ENCODE measurements around the gene ADRA2C. TPM values are rescaled to one million over a fixed set of nuclear protein-coding genes. Genes with fewer than 3 reads are reported as not detected.

Gene ADRA2C
- polyA plus RNA-seq (2013, experiment 1 of 2), result 6.3 TPM
- polyA plus RNA-seq (2013, experiment 2 of 2), result 7.2 TPM

DNA sequence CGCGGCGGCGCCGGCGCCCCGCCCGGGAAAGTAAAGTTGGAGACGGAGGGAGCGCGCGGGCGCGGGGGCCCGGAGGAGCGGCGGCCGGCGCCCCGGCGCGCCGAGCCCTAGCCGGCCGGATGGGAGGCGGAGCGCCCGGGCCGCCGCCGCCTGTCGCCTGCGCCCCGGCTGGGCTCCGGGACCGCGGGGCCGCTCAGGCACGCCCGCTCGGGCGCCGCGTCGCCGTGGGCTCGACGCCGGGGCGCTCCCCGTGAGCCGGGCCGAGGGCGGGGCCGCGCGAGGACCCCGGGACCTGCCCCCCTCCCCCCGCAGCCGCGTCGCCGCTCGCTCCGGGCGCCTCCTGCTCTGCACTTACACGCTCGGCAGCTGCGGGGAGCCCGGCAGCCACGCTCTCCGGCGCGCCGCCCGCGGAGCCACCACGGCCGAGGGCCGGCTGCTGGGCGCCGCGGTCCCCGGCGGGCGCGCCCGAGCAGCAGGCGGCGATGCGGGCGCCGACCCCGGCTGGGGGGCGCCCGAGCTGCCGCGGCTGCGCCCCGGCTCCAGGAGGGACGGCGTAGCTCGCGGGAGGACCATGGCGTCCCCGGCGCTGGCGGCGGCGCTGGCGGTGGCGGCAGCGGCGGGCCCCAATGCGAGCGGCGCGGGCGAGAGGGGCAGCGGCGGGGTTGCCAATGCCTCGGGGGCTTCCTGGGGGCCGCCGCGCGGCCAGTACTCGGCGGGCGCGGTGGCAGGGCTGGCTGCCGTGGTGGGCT lies at the start of gene ADRA2C:
ADRA2C (plus strand) TSS at position 350 of the 749 bp plus-strand sequence; CDS start at position 572, 222 bp downstream.
- peak within 1 kb of the TSS; percentile 58; the same call in 1 of the 2 replicates for H3K9ac ChIP-seq (ENCODE audit: low read depth, low read length)
- no peaks in the 10 kb centered on the region for H3K4me1 ChIP-seq (ENCODE audit: insufficient read depth, low read length)
- under 1% methylated on average over 131 of the region's 131 CpGs for WGBS
- H3K27me3 ChIP-seq (ENCODE audit: insufficient read depth, low read length), result peaks cover 41% of the 10 kb centered on the region
- H3K4me3 ChIP-seq (ENCODE audit: low read length), result peak within 1 kb of the TSS; percentile 62
- no peak within 1 kb of the TSS for H3K27ac ChIP-seq (ENCODE audit: low read depth, low read length)
- H3K9me3 ChIP-seq (ENCODE audit: insufficient read depth, low read depth, low read length), result no peaks in the 10 kb centered on the region
- H3K36me3 ChIP-seq (ENCODE audit: insufficient read depth, low read length), result no peaks in the 10 kb centered on the region

DNA sequence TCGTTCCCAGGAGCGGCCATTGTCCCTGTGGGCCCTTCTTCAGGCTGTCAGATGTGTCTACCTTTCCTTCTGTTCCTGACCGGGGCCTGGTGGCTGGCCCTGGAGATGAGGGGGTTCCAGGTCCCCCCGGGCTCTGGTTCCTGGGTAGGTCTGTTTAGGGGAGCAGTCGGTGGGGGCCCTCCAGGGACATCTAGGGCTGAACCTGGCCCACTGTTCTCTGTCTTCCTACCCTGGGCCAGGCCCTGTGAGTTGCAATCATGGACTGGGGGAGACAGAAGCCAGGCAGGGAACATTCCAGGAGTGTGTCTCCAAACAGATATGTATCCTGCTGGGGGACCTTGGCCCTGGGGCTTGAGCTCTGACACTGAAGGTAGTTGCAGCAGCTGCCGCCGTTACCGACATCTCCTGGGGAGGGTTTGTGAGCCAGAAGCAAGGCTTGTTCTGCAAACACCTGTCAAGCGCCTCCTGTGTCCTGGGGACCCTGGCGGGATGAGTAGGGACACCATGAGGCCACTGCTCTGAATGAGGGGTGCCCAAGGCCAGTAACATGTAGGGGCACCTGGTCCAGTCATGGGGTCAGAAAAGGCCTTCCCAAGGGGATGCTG lies 49.5 kb upstream of the ADRA2C start:
- Histone ChIP-seq H3K36me3 (ENCODE audit: insufficient read depth, low read length) (no peaks in the 10 kb centered on the region), H3K9ac (ENCODE audit: low read depth, low read length) (no peak overlapping the region), H3K27ac (ENCODE audit: low read depth, low read length) (no peak overlapping the region), H3K27me3 (ENCODE audit: insufficient read depth, low read length) (peaks cover 8% of the 10 kb centered on the region; the same call in 1 of the 2 replicates), H3K4me1 (ENCODE audit: insufficient read depth, low read length) (0 out of 2 replicates have a peak, but pooled peaks cover 5% of the 10 kb centered on the region), H3K4me3 (ENCODE audit: low read length) (no peak overlapping the region), H3K9me3 (ENCODE audit: insufficient read depth, low read depth, low read length) (peaks cover 11% of the 10 kb centered on the region)
- 92% methylated on average over 10 of the region's 10 CpGs for WGBS

DNA sequence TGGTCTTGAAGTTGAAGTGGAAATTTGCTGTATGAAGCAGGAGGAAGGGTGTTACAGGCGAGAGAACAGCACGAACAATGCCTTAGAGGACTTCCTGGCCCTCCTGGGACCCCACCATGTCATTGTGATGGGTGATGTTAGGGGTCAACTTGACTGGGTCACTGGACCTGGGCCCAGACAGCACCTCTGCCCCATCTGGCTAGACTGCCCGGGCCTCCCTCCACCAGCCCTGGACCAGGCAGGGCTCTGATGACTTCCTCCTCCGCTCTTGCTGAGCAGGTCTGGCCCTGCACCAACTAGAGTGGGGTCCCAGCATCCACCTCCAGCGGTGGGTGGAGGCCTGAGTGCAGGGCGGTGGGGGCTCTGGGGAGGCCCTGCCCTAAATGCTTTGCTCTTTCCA lies 48.9 kb upstream of the ADRA2C start:
- Histone ChIP-seq H3K36me3 (ENCODE audit: insufficient read depth, low read length) (no peaks in the 10 kb centered on the region), H3K4me1 (ENCODE audit: insufficient read depth, low read length) (0 out of 2 replicates have a peak, but pooled peaks cover 5% of the 10 kb centered on the region), H3K27me3 (ENCODE audit: insufficient read depth, low read length) (peaks cover 8% of the 10 kb centered on the region; the same call in 1 of the 2 replicates), H3K9me3 (ENCODE audit: insufficient read depth, low read depth, low read length) (peaks cover 11% of the 10 kb centered on the region), H3K9ac (ENCODE audit: low read depth, low read length) (no peak overlapping the region), H3K27ac (ENCODE audit: low read depth, low read length) (no peak overlapping the region), H3K4me3 (ENCODE audit: low read length) (no peak overlapping the region)
- WGBS, result 94% methylated on average over 6 of the region's 6 CpGs

GRCh38 chr4:3718462-3718861 lies 47.7 kb upstream of the ADRA2C start:
- Histone ChIP-seq H3K9me3 (ENCODE audit: insufficient read depth, low read depth, low read length) (peaks cover 11% of the 10 kb centered on the region), H3K27ac (ENCODE audit: low read depth, low read length) (no peak overlapping the region), H3K4me3 (ENCODE audit: low read length) (no peak overlapping the region), H3K27me3 (ENCODE audit: insufficient read depth, low read length) (peaks cover 8% of the 10 kb centered on the region; the same call in 1 of the 2 replicates), H3K4me1 (ENCODE audit: insufficient read depth, low read length) (0 out of 2 replicates have a peak, but pooled peaks cover 5% of the 10 kb centered on the region), H3K36me3 (ENCODE audit: insufficient read depth, low read length) (no peaks in the 10 kb centered on the region), H3K9ac (ENCODE audit: low read depth, low read length) (no peak overlapping the region)
- WGBS, result 83% methylated on average over 2 of the region's 2 CpGs

GRCh38 chr4:3719191-3719590 lies 47.0 kb upstream of the ADRA2C start:
- H3K9ac ChIP-seq (ENCODE audit: low read depth, low read length), result no peak overlapping the region
- peaks cover 14% of the 10 kb centered on the region for H3K27me3 ChIP-seq (ENCODE audit: insufficient read depth, low read length)
- H3K4me3 ChIP-seq (ENCODE audit: low read length), result no peak overlapping the region
- H3K4me1 ChIP-seq (ENCODE audit: insufficient read depth, low read length), result peaks cover 6% of the 10 kb centered on the region
- 95% methylated on average over 7 of the region's 7 CpGs for WGBS
- peaks cover 11% of the 10 kb centered on the region for H3K9me3 ChIP-seq (ENCODE audit: insufficient read depth, low read depth, low read length)
- no peaks in the 10 kb centered on the region for H3K36me3 ChIP-seq (ENCODE audit: insufficient read depth, low read length)
- no peak overlapping the region for H3K27ac ChIP-seq (ENCODE audit: low read depth, low read length)

DNA sequence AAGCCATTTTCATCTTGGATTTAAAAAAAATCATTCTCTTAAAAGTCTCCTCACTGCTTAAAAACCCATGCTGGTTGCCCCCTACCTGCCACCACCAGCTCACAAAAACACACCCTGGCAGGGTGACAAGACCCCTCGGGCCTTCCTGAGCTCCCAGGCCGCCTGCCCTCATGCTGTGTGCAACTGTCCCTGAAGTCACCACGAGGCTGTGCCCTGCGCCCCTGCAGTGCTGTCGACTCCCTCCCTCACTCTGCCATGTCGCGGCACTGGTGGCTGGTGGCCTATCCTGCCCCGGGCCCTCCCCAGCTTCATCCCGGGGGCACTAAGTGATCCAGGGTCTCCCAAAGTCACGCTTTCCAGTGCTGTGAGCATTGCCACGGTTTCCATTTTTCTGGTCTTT lies 46.3 kb upstream of the ADRA2C start:
- 91% methylated on average over 11 of the region's 11 CpGs for WGBS
- peaks cover 12% of the 10 kb centered on the region for H3K4me1 ChIP-seq (ENCODE audit: insufficient read depth, low read length)
- no peaks in the 10 kb centered on the region for H3K36me3 ChIP-seq (ENCODE audit: insufficient read depth, low read length)
- H3K27me3 ChIP-seq (ENCODE audit: insufficient read depth, low read length), result peaks cover 20% of the 10 kb centered on the region
- no peak overlapping the region for H3K27ac ChIP-seq (ENCODE audit: low read depth, low read length)
- no peak overlapping the region for H3K9ac ChIP-seq (ENCODE audit: low read depth, low read length)
- no peak overlapping the region for H3K4me3 ChIP-seq (ENCODE audit: low read length)
- peaks cover 11% of the 10 kb centered on the region for H3K9me3 ChIP-seq (ENCODE audit: insufficient read depth, low read depth, low read length)

DNA sequence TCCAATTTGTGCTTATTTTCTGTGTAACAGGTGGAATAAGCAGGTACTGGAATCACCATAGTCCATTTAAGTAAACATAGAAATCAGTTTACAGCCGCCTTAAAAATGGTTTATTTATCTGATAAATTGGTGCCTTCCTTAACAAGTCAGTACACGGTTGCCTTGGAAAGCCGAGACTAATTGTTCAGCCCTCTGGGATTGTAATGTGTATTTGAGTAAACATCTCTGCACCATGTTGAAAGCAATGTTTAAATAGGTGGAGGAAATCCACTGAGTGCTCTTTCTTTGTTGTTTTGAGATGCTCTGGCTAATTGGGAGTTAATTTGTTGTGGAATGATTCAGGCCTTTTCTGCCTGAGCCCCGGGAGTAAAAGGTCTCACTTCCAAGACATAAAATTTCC lies 45.7 kb upstream of the ADRA2C start:
- peaks cover 15% of the 10 kb centered on the region for H3K4me1 ChIP-seq (ENCODE audit: insufficient read depth, low read length)
- H3K27me3 ChIP-seq (ENCODE audit: insufficient read depth, low read length), result peaks cover 27% of the 10 kb centered on the region
- H3K27ac ChIP-seq (ENCODE audit: low read depth, low read length), result no peak overlapping the region
- H3K36me3 ChIP-seq (ENCODE audit: insufficient read depth, low read length), result no peaks in the 10 kb centered on the region
- 75% methylated on average over 3 of the region's 4 CpGs for WGBS
- peaks cover 11% of the 10 kb centered on the region for H3K9me3 ChIP-seq (ENCODE audit: insufficient read depth, low read depth, low read length)
- H3K9ac ChIP-seq (ENCODE audit: low read depth, low read length), result no peak overlapping the region
- no peak overlapping the region for H3K4me3 ChIP-seq (ENCODE audit: low read length)

DNA sequence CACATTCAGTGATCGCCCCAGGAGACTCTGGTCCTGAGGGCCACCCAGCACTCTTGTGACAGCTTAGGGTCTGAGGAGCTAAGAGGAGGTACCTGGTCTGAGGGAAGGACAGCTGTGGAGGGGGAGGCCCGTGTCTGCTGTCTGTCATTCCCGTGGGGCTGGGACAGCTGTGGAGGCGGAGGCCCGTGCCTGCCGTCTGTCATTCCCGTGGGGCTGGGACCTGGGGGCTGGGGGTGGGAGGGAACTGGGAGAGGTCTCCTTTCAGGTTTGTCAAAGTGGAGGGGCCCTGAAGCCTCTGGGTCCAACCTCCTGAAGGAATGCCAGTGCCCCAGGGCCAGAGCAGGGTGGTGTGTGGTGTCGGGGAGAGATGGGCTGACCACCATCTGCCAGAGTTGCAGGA lies 45.0 kb upstream of the ADRA2C start:
- no peak overlapping the region for H3K27ac ChIP-seq (ENCODE audit: low read depth, low read length)
- 73% methylated on average over 8 of the region's 8 CpGs for WGBS
- no peak overlapping the region for H3K9ac ChIP-seq (ENCODE audit: low read depth, low read length)
- H3K27me3 ChIP-seq (ENCODE audit: insufficient read depth, low read length), result peaks cover 30% of the 10 kb centered on the region
- no peak overlapping the region for H3K4me3 ChIP-seq (ENCODE audit: low read length)
- H3K36me3 ChIP-seq (ENCODE audit: insufficient read depth, low read length), result no peaks in the 10 kb centered on the region
- peaks cover 18% of the 10 kb centered on the region for H3K4me1 ChIP-seq (ENCODE audit: insufficient read depth, low read length)
- peaks cover 11% of the 10 kb centered on the region for H3K9me3 ChIP-seq (ENCODE audit: insufficient read depth, low read depth, low read length)

DNA sequence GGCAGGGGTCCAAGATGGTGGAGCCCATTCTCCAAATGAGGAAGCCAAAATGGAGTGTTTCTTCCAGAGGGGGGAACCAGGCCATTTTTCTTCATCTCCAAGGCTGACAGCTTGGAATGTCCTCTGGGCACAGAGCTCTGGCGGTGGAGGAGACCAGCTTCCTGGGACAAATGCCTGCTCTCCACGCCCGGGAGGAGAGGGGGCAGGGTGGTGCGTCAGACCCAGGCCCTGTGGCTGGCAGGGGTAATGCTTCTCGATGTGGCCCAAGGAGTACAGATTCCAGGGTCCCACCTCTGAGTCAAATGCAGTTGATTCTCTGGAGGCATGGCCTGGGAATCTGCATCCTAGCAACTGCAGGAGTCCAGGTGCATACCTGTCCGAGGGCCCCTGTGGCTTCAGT lies 44.6 kb upstream of the ADRA2C start:
- Histone ChIP-seq H3K9me3 (ENCODE audit: insufficient read depth, low read depth, low read length) (peaks cover 11% of the 10 kb centered on the region), H3K9ac (ENCODE audit: low read depth, low read length) (no peak overlapping the region), H3K4me3 (ENCODE audit: low read length) (no peak overlapping the region), H3K36me3 (ENCODE audit: insufficient read depth, low read length) (no peaks in the 10 kb centered on the region), H3K27me3 (ENCODE audit: insufficient read depth, low read length) (peaks cover 31% of the 10 kb centered on the region), H3K27ac (ENCODE audit: low read depth, low read length) (no peak overlapping the region), H3K4me1 (ENCODE audit: insufficient read depth, low read length) (peaks cover 18% of the 10 kb centered on the region)
- WGBS, result 84% methylated on average over 6 of the region's 6 CpGs

DNA sequence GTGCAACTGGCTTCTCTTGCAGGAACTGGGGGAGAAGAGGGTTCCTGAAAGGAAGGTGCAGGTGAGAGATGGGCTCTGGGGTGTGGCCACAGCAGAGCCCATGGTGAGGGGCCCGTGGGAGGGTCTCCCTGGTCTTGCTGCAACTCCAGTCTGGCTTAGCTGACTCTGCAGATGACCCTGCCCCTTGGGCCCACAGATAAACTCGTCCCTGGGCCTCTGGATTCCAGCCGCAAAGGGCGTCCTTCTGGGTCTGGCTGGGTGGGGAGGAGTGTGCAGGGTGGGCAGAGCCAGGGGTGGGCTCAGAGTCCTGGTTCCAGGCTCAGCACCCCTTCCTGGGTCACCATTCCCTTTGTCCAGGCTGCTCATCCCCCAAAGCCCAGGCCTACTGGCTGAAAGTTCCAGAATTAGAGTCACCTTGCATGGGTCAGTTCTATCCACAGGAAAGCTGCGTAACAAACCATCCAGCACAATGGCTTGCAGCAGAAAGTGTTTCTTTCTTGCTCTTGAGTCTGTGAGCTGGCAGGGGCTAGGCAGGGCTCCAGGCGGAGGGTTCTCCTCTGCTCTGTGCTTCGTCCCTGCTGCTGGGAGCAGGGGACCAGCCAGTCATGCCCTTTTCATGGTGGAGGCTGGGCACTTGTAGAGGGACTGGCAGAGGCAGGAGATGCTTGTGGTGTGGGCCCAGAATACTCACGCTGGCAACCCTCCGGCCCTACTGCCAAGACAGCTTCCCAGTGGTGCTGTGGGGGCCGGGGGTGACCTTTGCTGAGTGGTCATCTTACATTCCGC lies 43.5 kb upstream of the ADRA2C start:
- 95% methylated on average over 11 of the region's 11 CpGs for WGBS
- no peak overlapping the region for H3K27ac ChIP-seq (ENCODE audit: low read depth, low read length)
- no peak overlapping the region for H3K9ac ChIP-seq (ENCODE audit: low read depth, low read length)
- peaks cover 11% of the 10 kb centered on the region for H3K9me3 ChIP-seq (ENCODE audit: insufficient read depth, low read depth, low read length)
- no peak overlapping the region for H3K4me3 ChIP-seq (ENCODE audit: low read length)
- peaks cover 18% of the 10 kb centered on the region for H3K4me1 ChIP-seq (ENCODE audit: insufficient read depth, low read length)
- peaks cover 38% of the 10 kb centered on the region for H3K27me3 ChIP-seq (ENCODE audit: insufficient read depth, low read length)
- no peaks in the 10 kb centered on the region for H3K36me3 ChIP-seq (ENCODE audit: insufficient read depth, low read length)

DNA sequence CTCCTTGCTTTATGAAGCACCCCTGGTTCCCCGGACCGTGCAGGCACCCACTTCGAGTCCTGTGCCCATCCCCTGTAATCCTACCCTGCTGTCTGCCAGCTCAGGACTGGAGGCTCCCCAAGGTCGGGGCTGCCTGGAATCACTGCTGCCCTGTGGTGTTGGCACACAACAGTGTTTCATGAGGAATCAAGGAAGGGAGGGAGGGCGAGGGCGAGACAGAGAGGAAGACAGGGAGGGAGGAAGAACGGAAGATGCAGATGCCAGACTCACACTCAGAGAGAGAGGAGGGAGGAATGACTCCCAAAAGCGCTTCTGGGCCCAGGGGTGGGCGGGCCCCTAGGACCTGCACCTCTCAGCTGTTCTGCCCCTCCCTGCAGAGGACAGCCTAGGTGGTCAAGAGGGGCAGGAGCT lies 42.9 kb upstream of the ADRA2C start:
- Histone ChIP-seq H3K9me3 (ENCODE audit: insufficient read depth, low read depth, low read length) (peaks cover 8% of the 10 kb centered on the region), H3K27ac (ENCODE audit: low read depth, low read length) (no peak overlapping the region), H3K36me3 (ENCODE audit: insufficient read depth, low read length) (no peaks in the 10 kb centered on the region), H3K27me3 (ENCODE audit: insufficient read depth, low read length) (peaks cover 38% of the 10 kb centered on the region), H3K4me1 (ENCODE audit: insufficient read depth, low read length) (peaks cover 18% of the 10 kb centered on the region), H3K4me3 (ENCODE audit: low read length) (no peak overlapping the region), H3K9ac (ENCODE audit: low read depth, low read length) (no peak overlapping the region)
- WGBS, result 82% methylated on average over 9 of the region's 9 CpGs

Measured in HUES64 (cell line).